Esophagus muscularis mucosa (tissue), 4 donors: ENCODE data around the gene BSND.

Experiments used
- EP300 ChIP-seq: sonication (generic); formaldehyde crosslinking; IDR thresholded peaks from one replicate; pipeline ENCODE4 v1.6.1; 2017; ENCODE audit warnings: antibody characterized with exemption
- POLR2A ChIP-seq: fragments of 450-650 bp; IDR thresholded peaks from one replicate; pipeline ENCODE4 v1.6.1; 2017; ENCODE audit warnings: antibody characterized with exemption, moderate library complexity, mild to moderate bottlenecking, low read depth
- POLR2AphosphoS5 ChIP-seq, 2 donors: sonication (generic); formaldehyde crosslinking; IDR thresholded peaks; one replicate each; pipeline ENCODE4 v1.6.1; 2017; ENCODE audit warnings: antibody characterized with exemption in 2 of 2
- TF ChIP-seq, protein P1 (sequence below), 3 experiments: fragments of 200-600 bp in 2 of 3; fragments of 450-650 bp in 1 of 3; sonication (generic) in 2 of 3; IDR thresholded peaks; one replicate each; pipeline ENCODE4 v1.5.1; 2017 to 2019; ENCODE audit warnings: antibody characterized with exemption in 3 of 3, mild to moderate bottlenecking in 2 of 3, moderate library complexity in 1 of 3

DNA sequence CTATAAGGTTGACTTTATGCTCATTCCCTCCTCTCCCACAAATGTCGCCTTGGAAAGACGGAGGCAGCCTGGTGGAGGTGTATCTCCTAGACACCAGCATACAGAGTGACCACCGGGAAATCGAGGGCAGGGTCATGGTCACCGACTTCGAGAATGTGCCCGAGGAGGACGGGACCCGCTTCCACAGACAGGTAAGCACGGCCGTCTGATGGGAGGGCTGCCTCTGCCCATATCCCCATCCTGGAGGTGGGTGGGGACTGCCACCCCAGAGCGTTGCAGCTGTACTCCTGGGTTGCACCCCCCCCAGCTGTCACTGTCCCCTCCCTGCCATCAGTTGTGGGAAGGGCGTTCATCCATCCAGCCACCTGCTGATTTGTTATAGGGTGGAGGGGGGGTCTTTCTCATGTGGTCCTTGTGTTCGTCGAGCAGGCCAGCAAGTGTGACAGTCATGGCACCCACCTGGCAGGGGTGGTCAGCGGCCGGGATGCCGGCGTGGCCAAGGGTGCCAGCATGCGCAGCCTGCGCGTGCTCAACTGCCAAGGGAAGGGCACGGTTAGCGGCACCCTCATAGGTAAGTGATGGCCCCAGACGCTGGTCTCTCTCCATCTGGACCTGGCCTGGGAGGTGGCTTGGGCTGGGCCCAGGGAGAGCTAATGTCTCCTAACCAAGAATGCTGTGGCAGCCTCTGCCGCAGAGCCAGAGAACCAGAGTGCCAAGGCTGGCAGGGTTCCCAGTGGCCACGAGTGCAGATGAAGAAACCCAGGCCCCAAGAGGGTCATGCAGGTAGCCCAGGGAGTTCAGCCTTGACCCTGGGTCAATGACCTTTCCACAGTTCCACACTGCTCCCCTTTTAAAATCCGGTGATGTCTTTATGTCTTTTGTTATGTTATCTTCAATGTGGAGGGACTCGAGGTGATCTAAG is 53.7 kb downstream of the BSND start:
- no peak for TF ChIP-seq POLR2A
- TF ChIP-seq EP300 = no peak
- TF ChIP-seq, protein P1, sequence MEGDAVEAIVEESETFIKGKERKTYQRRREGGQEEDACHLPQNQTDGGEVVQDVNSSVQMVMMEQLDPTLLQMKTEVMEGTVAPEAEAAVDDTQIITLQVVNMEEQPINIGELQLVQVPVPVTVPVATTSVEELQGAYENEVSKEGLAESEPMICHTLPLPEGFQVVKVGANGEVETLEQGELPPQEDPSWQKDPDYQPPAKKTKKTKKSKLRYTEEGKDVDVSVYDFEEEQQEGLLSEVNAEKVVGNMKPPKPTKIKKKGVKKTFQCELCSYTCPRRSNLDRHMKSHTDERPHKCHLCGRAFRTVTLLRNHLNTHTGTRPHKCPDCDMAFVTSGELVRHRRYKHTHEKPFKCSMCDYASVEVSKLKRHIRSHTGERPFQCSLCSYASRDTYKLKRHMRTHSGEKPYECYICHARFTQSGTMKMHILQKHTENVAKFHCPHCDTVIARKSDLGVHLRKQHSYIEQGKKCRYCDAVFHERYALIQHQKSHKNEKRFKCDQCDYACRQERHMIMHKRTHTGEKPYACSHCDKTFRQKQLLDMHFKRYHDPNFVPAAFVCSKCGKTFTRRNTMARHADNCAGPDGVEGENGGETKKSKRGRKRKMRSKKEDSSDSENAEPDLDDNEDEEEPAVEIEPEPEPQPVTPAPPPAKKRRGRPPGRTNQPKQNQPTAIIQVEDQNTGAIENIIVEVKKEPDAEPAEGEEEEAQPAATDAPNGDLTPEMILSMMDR (IDR thresholded peaks at IDR 0.05) = no peak
- no peak for TF ChIP-seq POLR2AphosphoS5 (IDR thresholded peaks at IDR 0.05)
